ENCODE measurements around the gene MGLL. TPM values are rescaled to one million over a fixed set of nuclear protein-coding genes. Genes with fewer than 3 reads are reported as not detected.

The MGLL gene
- total RNA-seq, 1 experiment from 2014 or later = 2.1 TPM

DNA sequence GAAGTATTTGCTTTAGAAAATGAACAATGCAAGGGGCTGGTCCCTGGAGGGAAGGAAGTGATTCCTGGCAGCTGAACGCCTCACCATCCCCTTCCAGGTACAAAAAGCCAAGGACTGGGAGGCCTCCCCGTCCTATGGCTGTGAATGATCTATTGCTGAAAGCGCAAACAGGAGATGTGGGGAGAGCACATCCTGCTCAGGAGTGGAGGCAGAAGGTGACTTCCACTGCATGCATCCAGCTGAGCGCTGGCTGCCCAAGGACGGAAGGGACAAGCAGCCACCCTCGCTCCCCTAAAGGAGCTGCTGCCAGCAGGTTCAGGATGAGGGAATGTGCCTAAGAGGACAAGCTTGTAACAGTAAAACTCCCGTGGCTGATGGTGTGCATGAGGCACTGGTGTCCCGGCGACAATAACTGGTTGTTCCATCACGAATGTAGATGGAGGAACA, 108.2 kb downstream of the MGLL start:
- no peak for ATAC-seq
- no TSS peak for BruUV-seq (replicated peaks)
- peaks cover 7% of the 10 kb centered on the region; the same call in 1 of the 2 replicates for H3K27me3 ChIP-seq (ENCODE audit: control insufficient read depth, insufficient read depth, low read length)

DNA sequence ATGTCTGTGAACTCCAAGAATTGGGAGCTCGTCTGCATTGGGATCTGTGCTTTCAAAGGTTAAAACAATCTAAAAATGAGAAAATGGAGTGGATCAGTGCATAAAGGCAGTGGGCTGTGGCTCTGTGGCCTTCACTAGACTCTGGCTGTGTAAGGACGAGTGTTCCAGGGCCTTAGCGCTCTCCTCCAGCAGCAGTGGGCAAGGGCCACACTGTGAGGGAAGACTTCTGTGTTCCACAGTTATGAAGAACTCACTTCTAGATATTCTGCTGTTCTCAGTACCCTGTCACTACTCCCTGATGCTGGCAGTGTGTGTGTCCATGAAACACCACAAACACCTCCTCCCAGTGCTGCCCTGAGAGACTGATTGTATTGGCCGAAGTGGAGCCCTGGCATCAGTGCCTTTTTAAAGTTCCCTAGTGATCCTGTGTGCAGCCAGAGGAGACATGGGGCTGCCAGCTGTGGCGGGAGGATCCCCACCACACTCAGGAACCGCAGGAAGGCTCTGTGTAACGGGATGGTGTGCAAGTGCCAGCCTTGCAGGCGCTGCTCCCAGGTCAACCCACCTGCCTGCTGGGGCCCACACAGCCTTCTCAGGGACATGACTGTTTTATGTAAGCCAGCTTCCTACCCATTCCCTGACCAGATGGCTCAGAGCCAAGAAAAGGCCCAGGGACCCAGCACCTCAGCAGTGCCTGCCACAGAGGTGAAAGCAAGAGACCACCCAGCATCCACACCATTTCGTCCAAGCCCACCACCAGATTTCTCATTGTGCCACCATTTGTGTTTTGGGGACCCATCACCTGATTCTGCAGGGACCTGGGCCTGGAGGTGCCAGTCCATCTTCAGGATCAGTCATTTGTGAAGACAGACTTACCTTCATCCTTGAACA, 109.2 kb downstream of the MGLL start:
- no peak for DNase-seq (ENCODE audit: low read depth, low spot score)
- BruUV-seq (replicated peaks) = no TSS peak
- intact Hi-C loops (cut with micrococcal nuclease; ENCODE audit: unreplicated experiment) = no loop called here
- CTCF ChIA-PET = no interaction called here
- POLR2A ChIA-PET = no interaction called here
- in situ Hi-C loops (cut with HindIII; ENCODE audit: low pct_unique_long_range_greater_than_20kb, low sequenced_read_pairs) = no loop called here
- ATAC-seq = no peak
- Histone ChIP-seq H3K9me3 (ENCODE audit: control insufficient read depth, insufficient read depth, low read depth, low read length) (no peaks in the 10 kb centered on the region), H3K4me1 (ENCODE audit: control insufficient read depth, insufficient read depth, low read length) (no peaks in the 10 kb centered on the region), H3K27ac (ENCODE audit: low read length) (no peak overlapping the region), H3K4me3 (ENCODE audit: low read depth in 2 of 2, low read length in 2 of 2) (no peak overlapping the region), H3K27me3 (ENCODE audit: control insufficient read depth, insufficient read depth, low read length) (peaks cover 5% of the 10 kb centered on the region; the same call in 1 of the 2 replicates), H3K36me3 (ENCODE audit: control insufficient read depth, insufficient read depth, low read length) (no peaks in the 10 kb centered on the region)
- TF ChIP-seq TCF7L2 (IDR thresholded peaks at IDR 0.05; ENCODE audit: low read depth, low read length) = no peak
- TF ChIP-seq, protein P1, sequence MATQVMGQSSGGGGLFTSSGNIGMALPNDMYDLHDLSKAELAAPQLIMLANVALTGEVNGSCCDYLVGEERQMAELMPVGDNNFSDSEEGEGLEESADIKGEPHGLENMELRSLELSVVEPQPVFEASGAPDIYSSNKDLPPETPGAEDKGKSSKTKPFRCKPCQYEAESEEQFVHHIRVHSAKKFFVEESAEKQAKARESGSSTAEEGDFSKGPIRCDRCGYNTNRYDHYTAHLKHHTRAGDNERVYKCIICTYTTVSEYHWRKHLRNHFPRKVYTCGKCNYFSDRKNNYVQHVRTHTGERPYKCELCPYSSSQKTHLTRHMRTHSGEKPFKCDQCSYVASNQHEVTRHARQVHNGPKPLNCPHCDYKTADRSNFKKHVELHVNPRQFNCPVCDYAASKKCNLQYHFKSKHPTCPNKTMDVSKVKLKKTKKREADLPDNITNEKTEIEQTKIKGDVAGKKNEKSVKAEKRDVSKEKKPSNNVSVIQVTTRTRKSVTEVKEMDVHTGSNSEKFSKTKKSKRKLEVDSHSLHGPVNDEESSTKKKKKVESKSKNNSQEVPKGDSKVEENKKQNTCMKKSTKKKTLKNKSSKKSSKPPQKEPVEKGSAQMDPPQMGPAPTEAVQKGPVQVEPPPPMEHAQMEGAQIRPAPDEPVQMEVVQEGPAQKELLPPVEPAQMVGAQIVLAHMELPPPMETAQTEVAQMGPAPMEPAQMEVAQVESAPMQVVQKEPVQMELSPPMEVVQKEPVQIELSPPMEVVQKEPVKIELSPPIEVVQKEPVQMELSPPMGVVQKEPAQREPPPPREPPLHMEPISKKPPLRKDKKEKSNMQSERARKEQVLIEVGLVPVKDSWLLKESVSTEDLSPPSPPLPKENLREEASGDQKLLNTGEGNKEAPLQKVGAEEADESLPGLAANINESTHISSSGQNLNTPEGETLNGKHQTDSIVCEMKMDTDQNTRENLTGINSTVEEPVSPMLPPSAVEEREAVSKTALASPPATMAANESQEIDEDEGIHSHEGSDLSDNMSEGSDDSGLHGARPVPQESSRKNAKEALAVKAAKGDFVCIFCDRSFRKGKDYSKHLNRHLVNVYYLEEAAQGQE (IDR thresholded peaks at IDR 0.05; ENCODE audit: insufficient read depth in 1 of 2, low read depth in 2 of 2, low read length in 1 of 2) = no peak

More for the DNA sequence above, 108.2 kb downstream of the MGLL start:
- CTCF ChIA-PET = no interaction called here
- H3K9me3 ChIP-seq (ENCODE audit: control insufficient read depth, insufficient read depth, low read depth, low read length) = no peaks in the 10 kb centered on the region
- intact Hi-C loops (cut with micrococcal nuclease; ENCODE audit: unreplicated experiment) = no loop called here
- in situ Hi-C loops (cut with HindIII; ENCODE audit: low pct_unique_long_range_greater_than_20kb, low sequenced_read_pairs) = no loop called here
- no peak overlapping the region for H3K4me3 ChIP-seq (ENCODE audit: low read depth in 2 of 2, low read length in 2 of 2)
- no peak for TF ChIP-seq POLR2AphosphoS5 (IDR thresholded peaks at IDR 0.05; ENCODE audit: low read depth, low read length)
- no peak for TF ChIP-seq TCF7L2 (IDR thresholded peaks at IDR 0.05; ENCODE audit: low read depth, low read length)
- TF ChIP-seq SIN3A (IDR thresholded peaks at IDR 0.05; ENCODE audit: borderline replicate concordance, insufficient read depth, low read depth, low read length) = no peak
- TF ChIP-seq, protein P1 (IDR thresholded peaks at IDR 0.05; ENCODE audit: insufficient read depth in 1 of 2, low read depth in 2 of 2, low read length in 1 of 2) = no peak
- TF ChIP-seq CTCF (IDR thresholded peaks at IDR 0.05) = no peak
- DNase-seq (ENCODE audit: low read depth, low spot score) = no peak
- POLR2A ChIA-PET = no interaction called here
- H3K27ac ChIP-seq (ENCODE audit: low read length) = no peak overlapping the region
- H3K36me3 ChIP-seq (ENCODE audit: control insufficient read depth, insufficient read depth, low read length) = no peaks in the 10 kb centered on the region
- no peaks in the 10 kb centered on the region for H3K4me1 ChIP-seq (ENCODE audit: control insufficient read depth, insufficient read depth, low read length)
